ENCODE data around the gene FBXL19.

Gene FBXL19

GRCh38 chr16:30922960-30923535, 324 bp upstream of the FBXL19 start:
- Histone ChIP-seq H4K20me1 (peaks cover 0 to 37% (median 29%) of the 10 kb centered on the region in 11 experiments; a peak in 18 of 22 replicates), H3K27me3 (no peaks in the 10 kb centered on the region), H3K4me1 (peaks cover 45 to 77% (median 68%) of the 10 kb centered on the region in 10 experiments), H3K27ac (peak overlapping the region; percentile 86 to 98 (median 94)), H3K9me3 (replicated peaks in 1 of 11) (no peaks in the 10 kb centered on the region; a peak in 1 of 22 replicates), H3K4me2 (peak overlapping the region; percentile 20 to 66 (median 56); a peak in 17 of 22 replicates), H3K36me3 (peaks cover 7 to 29% (median 21%) of the 10 kb centered on the region in 11 experiments; a peak in 20 of 22 replicates), H3K4me3 (peak overlapping the region; percentile 74 to 92 (median 88)), H3K9ac (peak overlapping the region; percentile 87 to 97 (median 92))
- no peak for TF ChIP-seq Cebpa-rat (IDR thresholded peaks at IDR 0.05)

DNA sequence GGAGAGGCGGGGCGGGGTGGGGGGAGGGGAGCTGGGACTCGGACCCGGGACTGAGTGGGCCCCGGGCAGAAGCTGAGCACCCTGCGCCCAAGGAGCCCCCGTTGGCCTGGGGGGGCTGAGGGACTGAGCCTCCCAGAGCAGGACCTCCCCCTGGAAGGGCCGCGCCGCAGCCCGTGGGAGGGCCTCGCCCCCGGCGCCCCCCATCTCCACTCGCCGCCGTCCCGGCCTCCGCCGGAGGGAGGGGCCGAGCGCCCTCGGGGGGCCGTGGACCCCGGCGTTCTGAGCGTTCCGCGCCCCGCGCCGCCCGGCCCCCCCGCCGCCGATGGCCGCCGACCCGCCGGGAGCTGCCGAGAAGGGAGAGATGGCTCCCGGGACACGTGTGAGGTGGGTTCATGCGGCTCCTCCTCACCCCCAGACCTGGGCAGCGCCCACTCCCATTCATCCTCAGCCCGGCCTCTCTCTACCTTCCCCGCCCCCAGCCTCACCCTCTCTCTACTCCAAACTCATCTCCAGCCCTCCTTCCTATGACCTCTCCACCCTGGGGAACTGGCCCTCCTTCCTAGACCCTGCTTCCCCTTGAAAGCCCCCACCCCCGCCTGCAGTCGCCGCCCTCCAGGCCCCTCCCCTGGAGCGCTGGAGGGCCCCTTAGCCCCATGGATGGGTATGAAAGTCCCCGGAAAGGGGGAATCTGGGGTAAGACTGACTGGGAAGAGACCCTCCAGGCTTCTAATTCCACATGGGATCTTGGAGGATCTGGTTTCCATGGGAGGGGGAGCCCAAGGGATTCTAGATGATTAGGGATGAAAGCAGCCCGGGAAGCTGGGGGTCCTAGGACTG, 922 bp downstream of the FBXL19 start:
- Histone ChIP-seq H3K27me3 (no peaks in the 10 kb centered on the region), H3K27ac (peak overlapping the region; percentile 40 to 96 (median 88); a peak in 21 of 22 replicates), H3K9ac (peak overlapping the region; percentile 86 to 97 (median 91)), H4K20me1 (peaks cover 0 to 45% (median 32%) of the 10 kb centered on the region in 11 experiments; a peak in 18 of 22 replicates), H3K36me3 (peaks cover 18 to 41% (median 32%) of the 10 kb centered on the region in 11 experiments), H3K9me3 (replicated peaks in 1 of 11) (no peaks in the 10 kb centered on the region), H3K4me3 (peak overlapping the region; percentile 74 to 92 (median 88)), H3K4me2 (peak overlapping the region; percentile 92 to 98 (median 97)), H3K4me1 (peaks cover 39 to 67% (median 60%) of the 10 kb centered on the region in 10 experiments)
- TF ChIP-seq Cebpa-rat (IDR thresholded peaks at IDR 0.05), result no peak

- Histone ChIP-seq H3K36me3 (peaks cover 25 to 48% (median 40%) of the 10 kb centered on the region in 11 experiments), H3K4me3 (peak overlapping the region; percentile 74 to 92 (median 88)), H3K9me3 (replicated peaks in 1 of 11) (no peaks in the 10 kb centered on the region), H3K27me3 (no peaks in the 10 kb centered on the region), H3K4me1 (peaks cover 39 to 59% (median 54%) of the 10 kb centered on the region in 10 experiments), H3K4me2 (peak overlapping the region; percentile 92 to 98 (median 97)), H3K9ac (peak overlapping the region; percentile 86 to 97 (median 91)), H3K27ac (peak overlapping the region in 10 of 11 experiments; percentile 74 to 96 (median 88); a peak in 19 of 22 replicates), H4K20me1 (peaks cover 0 to 53% (median 35%) of the 10 kb centered on the region in 11 experiments; a peak in 18 of 22 replicates)
- no peak for TF ChIP-seq Cebpa-rat (IDR thresholded peaks at IDR 0.05)
These were observed 1.7 kb downstream of the FBXL19 start for GRCh38 chr16:30924913-30925631.

DNA sequence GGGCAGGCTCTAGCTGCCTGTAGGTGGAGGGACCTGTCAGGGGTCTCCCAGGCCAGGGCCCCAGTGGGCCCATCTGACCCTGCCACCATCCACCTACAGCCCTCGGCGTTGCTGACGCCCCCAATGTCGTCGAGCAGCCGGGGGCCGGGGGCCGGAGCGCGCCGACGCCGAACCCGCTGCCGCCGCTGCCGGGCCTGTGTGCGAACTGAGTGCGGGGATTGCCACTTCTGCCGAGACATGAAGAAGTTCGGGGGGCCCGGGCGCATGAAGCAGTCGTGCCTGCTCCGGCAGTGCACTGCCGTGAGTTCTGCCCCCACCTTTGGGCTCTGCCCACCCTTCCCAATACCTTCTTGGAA, 2.2 kb downstream of the FBXL19 start:
- Histone ChIP-seq H3K9me3 (replicated peaks in 1 of 11) (no peaks in the 10 kb centered on the region), H3K9ac (peak overlapping the region; percentile 86 to 97 (median 91)), H3K27me3 (no peaks in the 10 kb centered on the region), H3K4me2 (peak overlapping the region; percentile 92 to 98 (median 97)), H3K4me3 (peak overlapping the region; percentile 74 to 92 (median 88); a peak in 19 of 20 replicates), H3K4me1 (peaks cover 37 to 54% (median 49%) of the 10 kb centered on the region in 10 experiments), H3K36me3 (peaks cover 31 to 54% (median 45%) of the 10 kb centered on the region in 11 experiments), H4K20me1 (peaks cover 0 to 58% (median 38%) of the 10 kb centered on the region in 11 experiments; a peak in 18 of 22 replicates), H3K27ac (peak overlapping the region in 9 of 11 experiments; percentile 75 to 96 (median 89); a peak in 17 of 22 replicates)
- TF ChIP-seq Cebpa-rat (IDR thresholded peaks at IDR 0.05), result no peak

- Histone ChIP-seq H3K27ac (peak overlapping the region in 9 of 11 experiments; percentile 75 to 96 (median 89); a peak in 18 of 22 replicates), H3K4me3 (peak overlapping the region in 9 of 10 experiments; percentile 78 to 92 (median 90); a peak in 17 of 20 replicates)
These were observed 2.8 kb downstream of the FBXL19 start for GRCh38 chr16:30925995-30926811.

GRCh38 chr16:30926937-30927788, 3.8 kb downstream of the FBXL19 start:
- Histone ChIP-seq H3K4me1 (peaks cover 28 to 38% (median 34%) of the 10 kb centered on the region in 10 experiments), H4K20me1 (peaks cover 0 to 72% (median 48%) of the 10 kb centered on the region in 11 experiments; a peak in 18 of 22 replicates), H3K9me3 (replicated peaks in 1 of 11) (no peaks in the 10 kb centered on the region), H3K36me3 (peaks cover 46 to 69% (median 60%) of the 10 kb centered on the region in 11 experiments), H3K9ac (peak overlapping the region; percentile 25 to 97 (median 91); a peak in 17 of 22 replicates), H3K27ac (peak overlapping the region in 9 of 11 experiments; percentile 75 to 96 (median 89); a peak in 18 of 22 replicates), H3K4me3 (peak overlapping the region in 8 of 10 experiments; percentile 78 to 92 (median 90); a peak in 16 of 20 replicates), H3K27me3 (no peaks in the 10 kb centered on the region), H3K4me2 (peak overlapping the region; percentile 92 to 98 (median 97))
- TF ChIP-seq Cebpa-rat (IDR thresholded peaks at IDR 0.05), result no peak

More at GRCh38 chr16:30925995-30926811, 2.8 kb downstream of the FBXL19 start:
- peaks cover 0 to 64% (median 43%) of the 10 kb centered on the region in 11 experiments; a peak in 18 of 22 replicates for H4K20me1 ChIP-seq
- H3K4me1 ChIP-seq, result peaks cover 31 to 48% (median 43%) of the 10 kb centered on the region in 10 experiments
- peak overlapping the region; percentile 92 to 98 (median 97) for H3K4me2 ChIP-seq
- peaks cover 37 to 60% (median 51%) of the 10 kb centered on the region in 11 experiments for H3K36me3 ChIP-seq
- H3K9me3 ChIP-seq (replicated peaks in 1 of 11), result no peaks in the 10 kb centered on the region
- H3K27me3 ChIP-seq, result no peaks in the 10 kb centered on the region
- peak overlapping the region; percentile 86 to 97 (median 91); a peak in 21 of 22 replicates for H3K9ac ChIP-seq
- no peak for TF ChIP-seq Cebpa-rat (IDR thresholded peaks at IDR 0.05)
